SK-N-MC (cell line): Measurements from ENCODE around the gene SQSTM1.

ENCODE experiments used
- DNase-seq: peaks from one replicate; pipeline ENCODE4 v3.0.0-alpha.2; 2011; ENCODE audit warnings: low read depth, low spot score
- H3K27ac ChIP-seq: fragments of 200-600 bp; sonication (generic); 2 replicates; pipeline ENCODE4 v1.5.1; 2016; ENCODE audit warnings: mixed run types
- H3K36me3 ChIP-seq: fragments of 200-600 bp; sonication (generic); 2 replicates; pipeline ENCODE4 v1.6.1; 2017; ENCODE audit warnings: antibody characterized with exemption, low read length, mixed read lengths; ENCODE audit not compliant: insufficient read depth
- H3K4me3 ChIP-seq: fragments of 200-600 bp; sonication (generic); 2 replicates; pipeline ENCODE4 v1.5.1; 2016
- H3K9ac ChIP-seq: fragments of 200-600 bp; sonication (generic); 2 replicates; pipeline ENCODE4 v1.8.0; 2017; ENCODE audit warnings: mixed run types, mixed read lengths; ENCODE audit not compliant: insufficient read length
- H3K9me3 ChIP-seq: fragments of 200-600 bp; sonication (generic); 2 replicates; pipeline ENCODE4 v1.6.1; 2017; ENCODE audit warnings: low read depth, mild to moderate bottlenecking, antibody characterized with exemption, low read length, moderate library complexity, mixed read lengths
- EZH2 ChIP-seq: fragments of 200-600 bp; sonication (generic); IDR thresholded peaks from one replicate; pipeline ENCODE4 v1.6.1; 2017; ENCODE audit warnings: antibody characterized with exemption
- FOXP2 ChIP-seq: optimal IDR thresholded peaks from 2 replicates; pipeline ENCODE3; 2011; ENCODE audit warnings: mild to moderate bottlenecking, moderate library complexity; ENCODE audit not compliant: insufficient read depth; ENCODE audit errors: extremely low read length, control extremely low read depth
- POLR2AphosphoS5 ChIP-seq: IDR thresholded peaks from 2 replicates; pipeline ENCODE4 v1.6.1; 2012; ENCODE audit warnings: mild to moderate bottlenecking, low read depth, low read length, borderline replicate concordance

Gene SQSTM1

GRCh38 chr5:179880848-179881590 lies 60.3 kb downstream of the SQSTM1 start:
- no peak for DNase-seq
- TF ChIP-seq POLR2AphosphoS5: no peak
- TF ChIP-seq FOXP2: no peak
- TF ChIP-seq EZH2: no peak
- peaks cover 36% of the 10 kb centered on the region for H3K36me3 ChIP-seq
- no peak overlapping the region for H3K4me3 ChIP-seq
- H3K9ac ChIP-seq: no peak overlapping the region
- peaks cover 15% of the 10 kb centered on the region; the same call in 1 of the 2 replicates for H3K9me3 ChIP-seq
- H3K27ac ChIP-seq: no peak overlapping the region

- H3K36me3 ChIP-seq: peaks cover 46% of the 10 kb centered on the region
- DNase-seq: no peak
Observed at GRCh38 chr5:179882338-179882737, 61.6 kb downstream of the SQSTM1 start.

GRCh38 chr5:179883163-179883562 lies 62.5 kb downstream of the SQSTM1 start:
- Histone ChIP-seq H3K36me3 (peaks cover 53% of the 10 kb centered on the region), H3K9ac (no peak overlapping the region)

More at GRCh38 chr5:179882338-179882737, 61.6 kb downstream of the SQSTM1 start:
- Histone ChIP-seq H3K27ac (no peak overlapping the region), H3K9ac (no peak overlapping the region), H3K4me3 (no peak overlapping the region), H3K9me3 (peaks cover 15% of the 10 kb centered on the region; the same call in 1 of the 2 replicates)
- TF ChIP-seq POLR2AphosphoS5: no peak
- no peak for TF ChIP-seq FOXP2
- no peak for TF ChIP-seq EZH2

GRCh38 chr5:179885491-179886090 lies 64.9 kb downstream of the SQSTM1 start:
- peaks cover 62% of the 10 kb centered on the region for H3K36me3 ChIP-seq
- peaks cover 15% of the 10 kb centered on the region; the same call in 1 of the 2 replicates for H3K9me3 ChIP-seq
- H3K4me3 ChIP-seq: no peak overlapping the region
- TF ChIP-seq EZH2 (no peak), FOXP2 (no peak), POLR2AphosphoS5 (no peak)
- no peak for DNase-seq
- no peak overlapping the region for H3K9ac ChIP-seq
- H3K27ac ChIP-seq: no peak overlapping the region

More at GRCh38 chr5:179883163-179883562, 62.5 kb downstream of the SQSTM1 start:
- TF ChIP-seq EZH2 (no peak), POLR2AphosphoS5 (no peak), FOXP2 (no peak)
- H3K4me3 ChIP-seq: no peak overlapping the region
- no peak overlapping the region for H3K27ac ChIP-seq
- no peak for DNase-seq
- peaks cover 15% of the 10 kb centered on the region; the same call in 1 of the 2 replicates for H3K9me3 ChIP-seq

- no peak for TF ChIP-seq POLR2AphosphoS5
- TF ChIP-seq EZH2: no peak
- no peak overlapping the region for H3K4me3 ChIP-seq
- peaks cover 69% of the 10 kb centered on the region for H3K36me3 ChIP-seq
Observed at GRCh38 chr5:179886190-179886911, 65.6 kb downstream of the SQSTM1 start.

GRCh38 chr5:179887095-179887494 lies 66.4 kb downstream of the SQSTM1 start:
- Histone ChIP-seq H3K9me3 (peaks cover 15% of the 10 kb centered on the region; the same call in 1 of the 2 replicates), H3K4me3 (no peak overlapping the region), H3K9ac (no peak overlapping the region), H3K27ac (no peak overlapping the region), H3K36me3 (peaks cover 75% of the 10 kb centered on the region)
- TF ChIP-seq FOXP2 (no peak), EZH2 (no peak)
- no peak for DNase-seq

More at GRCh38 chr5:179886190-179886911, 65.6 kb downstream of the SQSTM1 start:
- no peak overlapping the region for H3K9ac ChIP-seq
- no peak for DNase-seq
- 0 out of 2 replicates have a peak overlapping the region, but pooled peaks have one; percentile 13 for H3K27ac ChIP-seq
- peaks cover 15% of the 10 kb centered on the region; the same call in 1 of the 2 replicates for H3K9me3 ChIP-seq
